HCT116 (cell line): ENCODE data around the gene MEIS1. TPM values are rescaled to one million over a fixed set of nuclear protein-coding genes. Genes with fewer than 3 reads are reported as not detected.

Experiments used
- ATAC-seq: fragments of 200-7000 bp; cut with Tn5 transposase; 2 replicates; pipeline ENCODE4 v1.9.1; 2020; ENCODE audit warnings: mild to moderate bottlenecking, moderate library complexity
- BruUV-seq: library from RNA; stranded (reverse); fragments of 400-500 nt; replicated peaks from 2 replicates; lab custom pipeline; 2021; lab: Mats Ljungman, UMichigan
- CTCF ChIA-PET: fragments of 300-600 bp; sonication (Branson Sonifier 250); formaldehyde crosslinking; loops from one replicate; lab custom pipeline; 2021; ENCODE audit warnings: antibody characterized with exemption; lab: Charles Lee
- POLR2A ChIA-PET: fragments of 300-600, 350-600 bp; sonication (Branson Sonifier 250); formaldehyde crosslinking; loops from one replicate; lab custom pipeline; 2021; ENCODE audit warnings: antibody characterized with exemption; lab: Charles Lee
- RAD21 ChIA-PET, 2 experiments: fragments of 300-600 bp; sonication (Branson Sonifier 250); formaldehyde crosslinking; loops; one replicate each; lab custom pipeline; 2023; ENCODE audit warnings: low total read pairs in 2 of 2; ENCODE audit not compliant: uncharacterized antibody in 2 of 2, unreplicated experiment in 2 of 2, low non-redundant PET in 1 of 2; lab: Charles Lee
- DNase-seq: peaks from one replicate; pipeline ENCODE4 v3.0.0-alpha.2; 2010; ENCODE audit warnings: low read depth, low spot score
- H2AFZ ChIP-seq: fragments of 200-600 bp; shearing (Covaris generic), sonication (generic); 2 replicates; pipeline ENCODE4 v1.6.1; 2017; ENCODE audit warnings: low read depth, mixed run types, mixed read lengths, antibody characterized with exemption, low read length; ENCODE audit not compliant: poor library complexity, severe bottlenecking
- H3K27ac ChIP-seq: 2 replicates; pipeline ENCODE4 v1.5.1; 2012; ENCODE audit warnings: low read depth, low read length
- H3K27me3 ChIP-seq: fragments of 200-600 bp; sonication (generic); 2 replicates; pipeline ENCODE4 v1.6.1; 2016; ENCODE audit warnings: mixed run types, low read length, mixed read lengths; ENCODE audit not compliant: insufficient read depth
- H3K36me3 ChIP-seq, 2 experiments: fragments of 200-500 bp in 1 of 2; fragments of 200-600 bp in 1 of 2; sonication (Bioruptor generic) in 1 of 2; sonication (generic) in 1 of 2; 2 replicates each; pipeline versions ENCODE4 v1.5.1 to v1.6.1; 2014 to 2016; ENCODE audit warnings: low read length in 2 of 2, inconsistent platforms in 1 of 2, mixed read lengths in 1 of 2, mixed run types in 1 of 2; ENCODE audit not compliant: insufficient read depth in 2 of 2, control insufficient read depth in 1 of 2
- H3K4me1 ChIP-seq, 2 experiments: fragments of 200-600 bp in 1 of 2; sonication (generic) in 1 of 2; 2 replicates each; pipeline versions ENCODE4 v1.5.1 to v1.6.1; 2012 to 2017; ENCODE audit warnings: low read length in 2 of 2, inconsistent platforms in 1 of 2, mild to moderate bottlenecking in 1 of 2, mixed read lengths in 1 of 2, mixed run types in 1 of 2, moderate library complexity in 1 of 2; ENCODE audit not compliant: insufficient read depth in 2 of 2, control insufficient read depth in 1 of 2
- H3K4me2 ChIP-seq: fragments of 200-600 bp; sonication (generic); 2 replicates; pipeline ENCODE4 v1.6.1; 2017; ENCODE audit warnings: mixed run types, low read length, mixed read lengths
- H3K4me3 ChIP-seq, 2 experiments: fragments of 200-600 bp in 1 of 2; sonication (generic) in 1 of 2; replicated peaks in 1 of 2; 2 replicates each; pipeline ENCODE4 v1.5.1; 2011 to 2016; ENCODE audit warnings: low read length in 2 of 2, control low read depth in 1 of 2, low read depth in 1 of 2, mild to moderate bottlenecking in 1 of 2, mixed read lengths in 1 of 2, mixed run types in 1 of 2
- H3K79me2 ChIP-seq: fragments of 200-600 bp; sonication (generic); 2 replicates; pipeline ENCODE4 v1.6.1; 2017; ENCODE audit warnings: mild to moderate bottlenecking, mixed run types, low read length, moderate library complexity, mixed read lengths; ENCODE audit not compliant: insufficient read depth
- H3K9ac ChIP-seq: fragments of 200-600 bp; sonication (generic); 2 replicates; pipeline ENCODE4 v1.6.1; 2016; ENCODE audit warnings: low read length, mixed read lengths
- H3K9me2 ChIP-seq: fragments of 200-600 bp; sonication (generic), shearing (Covaris generic); 2 replicates; pipeline ENCODE4 v1.6.1; 2017; ENCODE audit warnings: mixed run types, mild to moderate bottlenecking, moderate library complexity; ENCODE audit not compliant: insufficient read depth
- H3K9me3 ChIP-seq, 2 experiments: fragments of 200-500 bp in 1 of 2; fragments of 200-600 bp in 1 of 2; sonication (Bioruptor generic) in 1 of 2; sonication (generic) in 1 of 2; 2 replicates each; pipeline ENCODE4 v1.6.1; 2014 to 2017; ENCODE audit warnings: low read length in 2 of 2, mixed read lengths in 2 of 2, inconsistent platforms in 1 of 2, low read depth in 1 of 2, mild to moderate bottlenecking in 1 of 2, mixed run types in 1 of 2, moderate library complexity in 1 of 2; ENCODE audit not compliant: control insufficient read depth in 1 of 2, insufficient read depth in 1 of 2
- H4K20me1 ChIP-seq: fragments of 200-600 bp; sonication (generic), shearing (Covaris generic); 2 replicates; pipeline ENCODE4 v1.6.1; 2017; ENCODE audit warnings: mixed run types, mild to moderate bottlenecking, moderate library complexity; ENCODE audit not compliant: insufficient read depth
- ATF3 ChIP-seq: IDR thresholded peaks from 2 replicates; pipeline ENCODE4 v1.6.1; 2012
- CEBPB ChIP-seq: IDR thresholded peaks from 2 replicates; pipeline ENCODE4 v1.6.1; 2012; ENCODE audit warnings: low read depth
- EZH2 ChIP-seq: fragments of 200-600 bp; sonication (generic); IDR thresholded peaks from 2 replicates; pipeline ENCODE4 v1.6.1; 2017; ENCODE audit warnings: antibody characterized with exemption, mixed run types
- EZH2phosphoT487 ChIP-seq: fragments of 200-600 bp; IDR thresholded peaks from 2 replicates; pipeline ENCODE4 v1.6.1; 2018; ENCODE audit warnings: antibody characterized with exemption, borderline replicate concordance
- JUND ChIP-seq: IDR thresholded peaks from 2 replicates; pipeline ENCODE4 v1.6.1; 2012
- POLR2A ChIP-seq: IDR thresholded peaks from 2 replicates; pipeline ENCODE4 v1.7.0; 2011; ENCODE audit warnings: borderline replicate concordance; ENCODE audit not compliant: insufficient read depth, insufficient read length; ENCODE audit errors: extremely low read depth
- REST ChIP-seq: IDR thresholded peaks from 2 replicates; pipeline ENCODE4 v1.6.1; 2012; ENCODE audit warnings: low read depth
- SIN3A ChIP-seq: IDR thresholded peaks from 2 replicates; pipeline ENCODE4 v1.6.1; 2012; ENCODE audit warnings: low read depth
- SRF ChIP-seq: IDR thresholded peaks from 2 replicates; pipeline ENCODE4 v1.6.1; 2012; ENCODE audit warnings: low read depth
- ZFX ChIP-seq: fragments of 450-650 bp; IDR thresholded peaks from 2 replicates; pipeline ENCODE4 v1.6.1; 2017
- intact Hi-C: fragments of 100-400 bp; cut with micrococcal nuclease; formaldehyde crosslinking; loops from 2 replicates; pipeline ENCODE4 v1.10.0; 2022
- total RNA-seq: library from RNA; stranded (reverse); gene quantifications from one replicate; pipeline ENCODE4 v1.2.1, GENCODE V29; 2021; ENCODE audit not compliant: unreplicated experiment

The MEIS1 gene
- total RNA-seq, 1 experiment from 2014 or later, result 0.32 TPM

- TF ChIP-seq SIN3A (no peak), REST (no peak)
Measured at GRCh38 chr2:66441581-66442320, 6.8 kb downstream of the MEIS1 start (continued).

GRCh38 chr2:66442516-66443185, 7.7 kb downstream of the MEIS1 start:
- intact Hi-C loops, result no loop called here

More at GRCh38 chr2:66442516-66443185, 7.7 kb downstream of the MEIS1 start:
- DNase-seq, result no peak
- Histone ChIP-seq H3K4me1 (no peaks in the 10 kb centered on the region), H3K4me3 (no peak overlapping the region), H4K20me1 (no peaks in the 10 kb centered on the region), H3K9me3 (no peaks in the 10 kb centered on the region), H3K27ac (no peak overlapping the region), H3K36me3 (no peaks in the 10 kb centered on the region), H3K9ac (no peak overlapping the region), H3K27me3 (no peaks in the 10 kb centered on the region), H2AFZ (no peak overlapping the region), H3K79me2 (no peaks in the 10 kb centered on the region), H3K4me2 (no peak overlapping the region), H3K9me2 (no peaks in the 10 kb centered on the region)
- ChIA-PET RAD21 (no interaction called here), CTCF (no interaction called here), POLR2A (no interaction called here)
- no TSS peak for BruUV-seq
- no peak for ATAC-seq
- TF ChIP-seq EZH2 (no peak), POLR2A (no peak), JUND (no peak), ZFX (no peak), EZH2phosphoT487 (no peak), SIN3A (no peak), ATF3 (no peak), REST (no peak), SRF (no peak), CEBPB (no peak)
